Upper lobe of left lung (tissue), 6 donors: ENCODE measurements around the gene CEP162. TPM values are rescaled to one million over a fixed set of nuclear protein-coding genes. Genes with fewer than 3 reads are reported as not detected.
A peak's percentile ranks its signal among the peaks of the same experiment; 100 is the strongest.

ENCODE experiments used
- ATAC-seq, 2 donors: fragments of 200-7000 bp; cut with Tn5 transposase; one replicate each; pipeline ENCODE4 v1.9.1; 2022; ENCODE audit warnings: mild to moderate bottlenecking in 2 of 2, moderate library complexity in 2 of 2; ENCODE audit not compliant: low FRiP score in 2 of 2
- DNase-seq, 2 donors: peaks; one replicate each; pipeline ENCODE4 v3.0.0-alpha.2; 2019 to 2020
- H3K27ac ChIP-seq, 4 donors: fragments of 200-600 bp; sonication (generic); one replicate each; pipeline ENCODE4 v1.5.1; 2016 to 2019
- H3K27me3 ChIP-seq, 4 donors: fragments of 200-600 bp; sonication (generic); one replicate each; pipeline ENCODE4 v1.5.1; 2017 to 2019
- H3K36me3 ChIP-seq, 4 donors: fragments of 200-600 bp; sonication (generic); one replicate each; pipeline ENCODE4 v1.5.1; 2016 to 2019
- H3K4me1 ChIP-seq, 4 donors: fragments of 200-600 bp; sonication (generic); one replicate each; pipeline ENCODE4 v1.5.1; 2018 to 2019
- H3K4me3 ChIP-seq, 4 donors: fragments of 200-600 bp; sonication (generic); one replicate each; pipeline ENCODE4 v1.5.1; 2017 to 2019; ENCODE audit warnings: mild to moderate bottlenecking in 2 of 4, moderate library complexity in 1 of 4
- H3K9me3 ChIP-seq, 4 donors: fragments of 200-600 bp; sonication (generic); one replicate each; pipeline ENCODE4 v1.5.1; 2018 to 2019
- EP300 ChIP-seq, 4 donors: sonication (generic); formaldehyde crosslinking; IDR thresholded peaks; one replicate each; pipeline ENCODE4 v1.5.1; 2017; ENCODE audit warnings: antibody characterized with exemption in 4 of 4, control low read depth in 2 of 4
- POLR2A ChIP-seq, 4 donors: fragments of 450-650 bp; IDR thresholded peaks; one replicate each; pipeline ENCODE4 v1.5.1; 2016 to 2017; ENCODE audit warnings: antibody characterized with exemption in 4 of 4, mild to moderate bottlenecking in 2 of 4
- POLR2AphosphoS5 ChIP-seq, 2 donors: sonication (generic); formaldehyde crosslinking; IDR thresholded peaks; one replicate each; pipeline ENCODE4 v1.5.1; 2017; ENCODE audit warnings: antibody characterized with exemption in 2 of 2
- WGBS, 2 donors: methylation state at CpG; one replicate each; pipeline ENCODE4 v1.1.5; 2017 to 2018; 5-methylcytosine and 5-hydroxymethylcytosine counted together
- total RNA-seq, 6 donors: library from RNA; depleted of rRNA in 4 of 6; stranded (reverse); fragments of >200 nt in 4 of 6; gene quantifications; one replicate each; pipeline versions ENCODE4 v1.1.0 to v1.2.1, GENCODE V29; 2016 to 2021
- TF ChIP-seq, protein P1 (sequence below), 6 experiments: fragments of 450-650 bp in 4 of 6; fragments of 200-600 bp in 2 of 6; sonication (generic) in 2 of 6; IDR thresholded peaks; one replicate each; pipeline ENCODE4 v1.5.1; 2016 to 2019; ENCODE audit warnings: antibody characterized with exemption in 6 of 6
- donor health status: DM: no; HTN: no; CAD: no; lungs with moderate emphysema.
- donor health status: DM: no; HTN: yes; CAD: no; lungs with severe emphysema.

The CEP162 gene, protein sequence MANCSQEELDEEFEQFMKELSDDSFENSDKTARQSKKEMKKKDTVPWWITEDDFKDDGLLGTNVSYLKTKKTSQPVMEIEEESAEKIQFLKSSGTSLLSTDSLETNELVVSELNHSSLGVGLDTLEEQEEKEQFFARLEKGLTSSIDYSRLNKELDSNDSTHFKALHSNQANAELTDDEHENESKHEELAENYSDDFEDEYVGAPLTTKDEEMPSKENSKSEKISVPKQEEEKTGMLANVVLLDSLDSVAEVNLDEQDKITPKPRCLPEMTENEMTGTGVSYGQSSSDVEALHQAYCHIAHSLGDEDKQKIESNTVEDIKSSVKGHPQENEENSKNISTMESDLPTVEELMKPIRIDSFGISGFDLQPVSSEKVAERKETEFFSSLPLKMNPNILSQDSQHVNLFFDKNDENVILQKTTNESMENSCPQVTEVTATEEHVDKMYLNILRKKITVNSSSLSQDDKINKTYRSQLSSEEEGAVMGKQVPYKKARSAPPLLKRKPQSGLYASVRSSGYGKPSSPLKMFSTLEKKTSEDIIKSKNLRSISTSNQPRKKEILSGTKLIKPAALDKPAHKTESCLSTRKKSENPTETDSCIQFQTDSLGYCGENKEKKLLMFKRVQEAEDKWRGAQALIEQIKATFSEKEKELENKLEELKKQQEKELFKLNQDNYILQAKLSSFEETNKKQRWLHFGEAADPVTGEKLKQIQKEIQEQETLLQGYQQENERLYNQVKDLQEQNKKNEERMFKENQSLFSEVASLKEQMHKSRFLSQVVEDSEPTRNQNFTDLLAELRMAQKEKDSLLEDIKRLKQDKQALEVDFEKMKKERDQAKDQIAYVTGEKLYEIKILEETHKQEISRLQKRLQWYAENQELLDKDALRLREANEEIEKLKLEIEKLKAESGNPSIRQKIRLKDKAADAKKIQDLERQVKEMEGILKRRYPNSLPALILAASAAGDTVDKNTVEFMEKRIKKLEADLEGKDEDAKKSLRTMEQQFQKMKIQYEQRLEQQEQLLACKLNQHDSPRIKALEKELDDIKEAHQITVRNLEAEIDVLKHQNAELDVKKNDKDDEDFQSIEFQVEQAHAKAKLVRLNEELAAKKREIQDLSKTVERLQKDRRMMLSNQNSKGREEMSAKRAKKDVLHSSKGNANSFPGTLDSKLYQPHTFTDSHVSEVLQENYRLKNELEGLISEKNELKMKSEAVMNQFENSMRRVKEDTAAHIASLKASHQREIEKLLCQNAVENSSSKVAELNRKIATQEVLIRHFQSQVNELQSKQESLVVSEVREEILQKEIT (N-terminal part only)
- total RNA-seq, result 10 to 100 TPM in 5 of 6 donors, 1 to 10 TPM in 1; 4.6 to 27.6 (median 11.4) TPM

DNA sequence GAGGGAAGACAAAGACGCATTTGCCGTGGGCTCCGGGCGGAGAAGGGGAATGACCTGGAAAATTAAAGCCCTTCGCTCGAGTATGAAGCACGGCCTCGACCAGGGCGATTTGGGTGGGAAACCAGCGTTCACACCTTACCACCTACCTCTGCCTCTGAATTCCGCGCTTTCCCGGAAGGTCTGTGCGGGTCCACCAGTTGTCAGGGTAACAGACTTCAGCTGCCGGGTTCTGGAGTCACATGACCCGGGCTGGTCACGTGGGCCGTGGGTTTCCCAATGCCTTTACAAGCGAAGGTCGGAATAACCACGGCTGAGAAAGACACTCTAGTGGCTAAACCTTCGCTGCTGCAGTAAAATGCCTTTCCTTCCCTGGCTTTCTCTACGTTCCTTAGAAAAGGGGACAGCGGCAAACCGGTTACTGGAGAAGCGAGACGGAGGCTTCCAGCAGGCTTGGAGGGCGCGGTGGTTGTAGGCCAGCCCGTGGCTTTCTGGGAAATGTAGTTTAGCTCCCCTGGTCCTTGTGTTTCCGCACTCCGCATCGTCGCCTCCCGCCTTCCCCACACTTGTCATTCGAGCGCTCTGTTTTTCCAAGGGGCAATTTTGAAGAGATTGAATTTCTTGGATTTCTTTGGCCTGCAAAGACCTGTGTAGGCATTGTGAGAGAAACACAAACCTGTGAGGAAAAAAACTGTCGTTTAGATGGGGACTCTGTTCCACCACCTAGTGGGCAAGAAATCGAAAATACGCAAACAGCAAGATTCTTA, at the start of gene CEP162:
Gene CEP162, minus strand, starts transcription at position 210 of the 764 bp plus-strand sequence. CDS start 1,250 bp downstream, outside the sequence.
- TF ChIP-seq EP300 (IDR thresholded peaks at IDR 0.05), result peak in 1 of 4 donors; percentile 11
- TF ChIP-seq POLR2AphosphoS5 (IDR thresholded peaks at IDR 0.05), result peak; percentile 9 to 34
- TF ChIP-seq, protein P1, sequence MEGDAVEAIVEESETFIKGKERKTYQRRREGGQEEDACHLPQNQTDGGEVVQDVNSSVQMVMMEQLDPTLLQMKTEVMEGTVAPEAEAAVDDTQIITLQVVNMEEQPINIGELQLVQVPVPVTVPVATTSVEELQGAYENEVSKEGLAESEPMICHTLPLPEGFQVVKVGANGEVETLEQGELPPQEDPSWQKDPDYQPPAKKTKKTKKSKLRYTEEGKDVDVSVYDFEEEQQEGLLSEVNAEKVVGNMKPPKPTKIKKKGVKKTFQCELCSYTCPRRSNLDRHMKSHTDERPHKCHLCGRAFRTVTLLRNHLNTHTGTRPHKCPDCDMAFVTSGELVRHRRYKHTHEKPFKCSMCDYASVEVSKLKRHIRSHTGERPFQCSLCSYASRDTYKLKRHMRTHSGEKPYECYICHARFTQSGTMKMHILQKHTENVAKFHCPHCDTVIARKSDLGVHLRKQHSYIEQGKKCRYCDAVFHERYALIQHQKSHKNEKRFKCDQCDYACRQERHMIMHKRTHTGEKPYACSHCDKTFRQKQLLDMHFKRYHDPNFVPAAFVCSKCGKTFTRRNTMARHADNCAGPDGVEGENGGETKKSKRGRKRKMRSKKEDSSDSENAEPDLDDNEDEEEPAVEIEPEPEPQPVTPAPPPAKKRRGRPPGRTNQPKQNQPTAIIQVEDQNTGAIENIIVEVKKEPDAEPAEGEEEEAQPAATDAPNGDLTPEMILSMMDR (IDR thresholded peaks at IDR 0.05), result peak; percentile 41 to 68 (median 58)
- peak in 1 of 4 donors; percentile 40 for TF ChIP-seq POLR2A (IDR thresholded peaks at IDR 0.05)
- H3K4me1 ChIP-seq, result peaks cover 5 to 19% (median 8%) of the 10 kb centered on the region in 4 donors
- peak within 1 kb of the TSS; percentile 76 to 90 (median 89) for H3K27ac ChIP-seq
- H3K36me3 ChIP-seq, result no peaks in the 10 kb centered on the region
- ATAC-seq (peak; percentile 95 to 98), DNase-seq (peak; percentile 91 to 95)
- no peaks in the 10 kb centered on the region for H3K27me3 ChIP-seq
- H3K9me3 ChIP-seq, result no peaks in the 10 kb centered on the region
- H3K4me3 ChIP-seq, result peak within 1 kb of the TSS; percentile 60 to 91 (median 80)
- whole genome bisulfite sequencing, 2 donors, result 1% methylated on average over 23 to 40 of the region's 40 CpGs

DNA sequence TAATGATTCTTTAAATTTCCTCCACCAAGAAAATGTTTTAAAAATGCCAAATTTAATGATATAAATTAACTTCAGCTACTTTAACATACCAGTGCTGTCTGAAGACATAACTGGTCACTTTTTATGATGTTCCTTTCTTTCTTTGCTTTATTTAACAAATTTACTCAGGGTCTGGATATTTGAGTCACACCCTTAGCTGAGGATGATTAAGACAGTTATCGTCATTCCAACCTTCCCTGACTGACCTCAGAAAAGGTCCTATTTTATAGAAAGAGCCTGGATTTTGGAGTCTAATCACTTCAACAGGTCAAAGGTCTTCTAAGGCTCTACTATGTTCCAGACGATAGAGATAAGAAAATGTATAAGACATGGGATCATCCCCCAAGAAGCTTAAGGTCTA, 47.4 kb upstream of the CEP162 start:
- Histone ChIP-seq H3K27ac (no peak overlapping the region), H3K4me1 (no peaks in the 10 kb centered on the region), H3K9me3 (no peaks in the 10 kb centered on the region), H3K27me3 (no peaks in the 10 kb centered on the region), H3K4me3 (no peak overlapping the region), H3K36me3 (no peaks in the 10 kb centered on the region)
- WGBS, 2 donors, result 79 to 91% methylated on average over 2 of the region's 2 CpGs
- DNase-seq (no peak), ATAC-seq (no peak)
- TF ChIP-seq POLR2AphosphoS5 (IDR thresholded peaks at IDR 0.05) (no peak), EP300 (IDR thresholded peaks at IDR 0.05) (no peak), POLR2A (IDR thresholded peaks at IDR 0.05) (no peak)
- TF ChIP-seq, protein P1 (IDR thresholded peaks at IDR 0.05), result no peak

DNA sequence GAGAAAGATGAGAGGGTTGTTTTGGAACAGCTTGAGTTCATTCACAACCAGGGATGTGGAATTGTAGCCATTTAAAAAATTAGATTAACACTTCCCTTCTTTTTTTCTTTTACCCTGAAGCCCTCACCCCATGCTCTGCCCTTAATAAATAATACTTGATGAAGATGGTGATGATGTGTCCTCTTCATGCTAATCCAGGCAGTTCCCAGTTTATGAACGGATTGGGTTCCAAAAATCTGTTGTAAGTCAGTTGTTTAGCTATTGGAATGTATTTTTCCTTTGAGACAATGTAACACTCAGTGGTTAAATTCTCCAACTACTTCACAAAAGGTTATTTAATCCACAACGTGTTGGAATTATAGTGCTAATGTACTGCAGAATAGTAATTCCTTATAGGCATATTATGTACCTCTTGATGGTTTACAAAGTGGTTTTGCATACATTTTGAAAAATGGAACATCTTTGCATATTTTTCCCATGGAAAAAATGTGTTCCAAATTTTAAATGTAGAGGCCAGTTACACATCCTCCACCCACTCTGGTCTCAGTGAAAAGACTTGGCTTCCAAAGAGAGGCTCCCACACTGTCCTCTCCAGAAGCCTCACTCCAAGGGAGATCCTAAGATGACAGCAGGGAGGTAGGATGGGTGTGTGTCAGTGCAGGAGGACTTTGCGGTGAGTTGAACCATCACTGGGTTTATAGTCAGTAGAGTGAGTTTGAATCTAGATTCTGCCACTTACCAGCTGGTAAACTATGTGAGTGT, 45.8 kb upstream of the CEP162 start:
- ATAC-seq (no peak), DNase-seq (no peak)
- H3K4me3 ChIP-seq, result no peak overlapping the region
- no peaks in the 10 kb centered on the region for H3K36me3 ChIP-seq
- no peaks in the 10 kb centered on the region for H3K9me3 ChIP-seq
- H3K27ac ChIP-seq, result no peak overlapping the region
- H3K27me3 ChIP-seq, result no peaks in the 10 kb centered on the region
- no peaks in the 10 kb centered on the region for H3K4me1 ChIP-seq
- TF ChIP-seq, protein P1 (IDR thresholded peaks at IDR 0.05), result no peak
- no peak for TF ChIP-seq POLR2AphosphoS5 (IDR thresholded peaks at IDR 0.05)
- TF ChIP-seq POLR2A (IDR thresholded peaks at IDR 0.05), result no peak
- no peak for TF ChIP-seq EP300 (IDR thresholded peaks at IDR 0.05)
- 70 to 76% methylated on average over 3 of the region's 3 CpGs for WGBS, 2 donors
